Measurements from ENCODE around the gene GOLT1A.
A peak's percentile ranks its signal among the peaks of the same experiment; 100 is the strongest.

The GOLT1A gene

GRCh38 chr1:204161609-204162493 lies 51.9 kb downstream of the GOLT1A start:
- TF ChIP-seq CTCF (IDR thresholded peaks at IDR 0.05; ENCODE audit: control extremely low read depth, extremely low read depth, low read depth, missing control alignments), result peak; percentile 8
- DNase-seq (ENCODE audit: extremely low spot score), result no peak
- ChIA-PET POLR2A (no interaction called here), CTCF (interaction anchor here (0.7 to 10.8 kb wide), 24 partner anchors 11 to 645 kb away, joined by 3 to 110 read pairs (median 5); partner anchors contain the start of genes ETNK2, GOLT1A and PLEKHA6)

- TF ChIP-seq CTCF (IDR thresholded peaks at IDR 0.05; ENCODE audit: control extremely low read depth, extremely low read depth, low read depth, missing control alignments), result no peak
- POLR2A ChIA-PET, result no interaction called here
- no peak for DNase-seq (ENCODE audit: extremely low spot score)
- CTCF ChIA-PET, result interaction anchor here (0.7 to 4.6 kb wide), 3 partner anchors 33 to 205 kb away, joined by 3 to 20 read pairs (median 3); no protein-coding TSS in a partner anchor
Observed at GRCh38 chr1:204157962-204158361, 55.8 kb downstream of the GOLT1A start.

- DNase-seq (ENCODE audit: extremely low spot score), result no peak
- POLR2A ChIA-PET, result no interaction called here
- CTCF ChIA-PET, result no interaction called here
- TF ChIP-seq CTCF (IDR thresholded peaks at IDR 0.05; ENCODE audit: control extremely low read depth, extremely low read depth, low read depth, missing control alignments), result no peak
Observed at GRCh38 chr1:204155881-204156280, 57.9 kb downstream of the GOLT1A start.

GRCh38 chr1:204154568-204155255 lies 59.1 kb downstream of the GOLT1A start:
- no peak for DNase-seq (ENCODE audit: extremely low spot score)
- ChIA-PET CTCF (interaction anchor here (0.7 to 1.2 kb wide), 6 partner anchors 9 to 649 kb away, joined by 3 to 9 read pairs (median 3); no protein-coding TSS in a partner anchor), POLR2A (no interaction called here)
- no peak for TF ChIP-seq CTCF (IDR thresholded peaks at IDR 0.05; ENCODE audit: control extremely low read depth, extremely low read depth, low read depth, missing control alignments)

- no peak for DNase-seq (ENCODE audit: extremely low spot score)
- POLR2A ChIA-PET, result no interaction called here
- TF ChIP-seq CTCF (IDR thresholded peaks at IDR 0.05; ENCODE audit: control extremely low read depth, extremely low read depth, low read depth, missing control alignments), result no peak
- CTCF ChIA-PET, result interaction anchor here (1.2 kb wide), 3 partner anchors 9 to 53 kb away, joined by 4 to 9 read pairs (median 5); no protein-coding TSS in a partner anchor
Observed at GRCh38 chr1:204153667-204154066, 60.1 kb downstream of the GOLT1A start.

- no peak for DNase-seq (ENCODE audit: extremely low spot score)
- ChIA-PET CTCF (interaction anchor here (1.2 to 4.4 kb wide), 4 partner anchors 9 to 54 kb away, joined by 3 to 29 read pairs (median 4); no protein-coding TSS in a partner anchor), POLR2A (interaction anchor here (0.5 kb wide), 1 partner anchor 300 kb away, joined by 3 read pairs; no protein-coding TSS in a partner anchor)
- TF ChIP-seq CTCF (IDR thresholded peaks at IDR 0.05; ENCODE audit: control extremely low read depth, extremely low read depth, low read depth, missing control alignments), result no peak
Observed at GRCh38 chr1:204152310-204153044, 61.3 kb downstream of the GOLT1A start.
